Measurements from ENCODE around the gene CPED1. TPM values are rescaled to one million over a fixed set of nuclear protein-coding genes. Genes with fewer than 3 reads are reported as not detected.

Gene CPED1
- total RNA-seq, 1 experiment from 2014 or later, result 0.39 TPM

GRCh38 chr7:120964088-120964487, 24.4 kb upstream of the CPED1 start:
- no peak for TF ChIP-seq SIN3A (IDR thresholded peaks at IDR 0.05; ENCODE audit: borderline replicate concordance, insufficient read depth, low read depth, low read length)
- TF ChIP-seq TCF7L2 (IDR thresholded peaks at IDR 0.05; ENCODE audit: low read depth, low read length), result no peak
- no peak for TF ChIP-seq REST (IDR thresholded peaks at IDR 0.05; ENCODE audit: insufficient read depth in 1 of 2, low read depth in 2 of 2, low read length in 1 of 2)
- TF ChIP-seq CTCF (IDR thresholded peaks at IDR 0.05), result no peak
- no peak for TF ChIP-seq POLR2AphosphoS5 (IDR thresholded peaks at IDR 0.05; ENCODE audit: low read depth, low read length)
- DNase-seq (ENCODE audit: low read depth, low spot score) (no peak), ATAC-seq (no peak)
- ChIA-PET CTCF (no interaction called here), POLR2A (no interaction called here)
- Histone ChIP-seq H3K36me3 (ENCODE audit: control insufficient read depth, insufficient read depth, low read length) (peaks cover 9% of the 10 kb centered on the region), H3K27me3 (ENCODE audit: control insufficient read depth, insufficient read depth, low read length) (no peaks in the 10 kb centered on the region), H3K9me3 (ENCODE audit: control insufficient read depth, insufficient read depth, low read depth, low read length) (no peaks in the 10 kb centered on the region), H3K4me3 (ENCODE audit: low read depth in 2 of 2, low read length in 2 of 2) (no peak overlapping the region), H3K27ac (ENCODE audit: low read length) (no peak overlapping the region), H3K4me1 (ENCODE audit: control insufficient read depth, insufficient read depth, low read length) (no peaks in the 10 kb centered on the region)
- in situ Hi-C loops (cut with HindIII; ENCODE audit: low pct_unique_long_range_greater_than_20kb, low sequenced_read_pairs), result no loop called here
- BruUV-seq (replicated peaks), result no TSS peak
- intact Hi-C loops (cut with micrococcal nuclease; ENCODE audit: unreplicated experiment), result no loop called here

- in situ Hi-C loops (cut with HindIII; ENCODE audit: low pct_unique_long_range_greater_than_20kb, low sequenced_read_pairs), result no loop called here
- Histone ChIP-seq H3K4me3 (ENCODE audit: low read depth in 2 of 2, low read length in 2 of 2) (no peak overlapping the region), H3K4me1 (ENCODE audit: control insufficient read depth, insufficient read depth, low read length) (no peaks in the 10 kb centered on the region), H3K27ac (ENCODE audit: low read length) (no peak overlapping the region), H3K27me3 (ENCODE audit: control insufficient read depth, insufficient read depth, low read length) (no peaks in the 10 kb centered on the region), H3K36me3 (ENCODE audit: control insufficient read depth, insufficient read depth, low read length) (peaks cover 27% of the 10 kb centered on the region), H3K9me3 (ENCODE audit: control insufficient read depth, insufficient read depth, low read depth, low read length) (no peaks in the 10 kb centered on the region)
- ChIA-PET POLR2A (no interaction called here), CTCF (no interaction called here)
- intact Hi-C loops (cut with micrococcal nuclease; ENCODE audit: unreplicated experiment), result no loop called here
- no TSS peak for BruUV-seq (replicated peaks)
- DNase-seq (ENCODE audit: low read depth, low spot score) (no peak), ATAC-seq (no peak)
- no peak for TF ChIP-seq TCF7L2 (IDR thresholded peaks at IDR 0.05; ENCODE audit: low read depth, low read length)
- TF ChIP-seq CTCF (IDR thresholded peaks at IDR 0.05), result no peak
- no peak for TF ChIP-seq POLR2AphosphoS5 (IDR thresholded peaks at IDR 0.05; ENCODE audit: low read depth, low read length)
- no peak for TF ChIP-seq SIN3A (IDR thresholded peaks at IDR 0.05; ENCODE audit: borderline replicate concordance, insufficient read depth, low read depth, low read length)
- no peak for TF ChIP-seq REST (IDR thresholded peaks at IDR 0.05; ENCODE audit: insufficient read depth in 1 of 2, low read depth in 2 of 2, low read length in 1 of 2)
Measured at GRCh38 chr7:120966961-120967360, 21.6 kb upstream of the CPED1 start.
